Stimulated activated CD4-positive, alpha-beta T cell treated with anti-CD3 and anti-CD28 coated beads, Interleukin-2, amount 100 ng/mL, for 48 hours (primary cell): ENCODE measurements around the gene MYO5C.

Experiments used
- DNase-seq, 2 donors: peaks; one replicate each; pipeline ENCODE4 v3.0.0-alpha.2; 2020

MYO5C gene

GRCh38 chr15:52144656-52145178, 150.9 kb downstream of the MYO5C start:
- DNase-seq: no peak

- DNase-seq: no peak
These were observed 151.7 kb downstream of the MYO5C start for GRCh38 chr15:52143873-52144272.
